GM12891 (cell line): Measurements from ENCODE around the gene MSRB1.

Experiments
- DNase-seq: peaks from one replicate; pipeline ENCODE4 v3.0.0; 2011; ENCODE audit warnings: low spot score; ENCODE audit not compliant: insufficient read length
- FAIRE-seq: peaks from 2 replicates; lab custom pipeline; 2011; peaks lifted over from hg19 to GRCh38; lab: Jason Lieb, UNC
- PAX5 ChIP-seq: IDR thresholded peaks from 2 replicates; pipeline ENCODE4 v1.6.1; 2011; ENCODE audit warnings: low read length, moderate library complexity, mild to moderate bottlenecking; ENCODE audit not compliant: insufficient read depth, severe bottlenecking
- POLR2A ChIP-seq: IDR thresholded peaks from 2 replicates; pipeline ENCODE4 v1.6.1; 2011; ENCODE audit warnings: low read depth, low read length, control low read depth
- POLR2AphosphoS5 ChIP-seq: IDR thresholded peaks from 2 replicates; pipeline ENCODE4 v1.6.1; 2011; ENCODE audit warnings: low read depth, low read length, control low read depth
- POU2F2 ChIP-seq: IDR thresholded peaks from 2 replicates; pipeline ENCODE4 v1.6.1; 2011; ENCODE audit warnings: low read depth, mild to moderate bottlenecking, control low read depth, low read length, moderate library complexity
- SPI1 ChIP-seq: IDR thresholded peaks from 2 replicates; pipeline ENCODE4 v1.6.1; 2011; ENCODE audit warnings: low read depth, low read length, control low read depth
- TAF1 ChIP-seq: IDR thresholded peaks from 2 replicates; pipeline ENCODE4 v1.6.1; 2011; ENCODE audit warnings: low read depth, low read length, control low read depth

MSRB1 gene

GRCh38 chr16:1972490-1972877, 29.5 kb upstream of the MSRB1 start:
- DNase-seq, result no peak
- no peak for TF ChIP-seq SPI1
- no peak for TF ChIP-seq POLR2A
- no peak for TF ChIP-seq POLR2AphosphoS5
- TF ChIP-seq PAX5, result no peak
- no peak for TF ChIP-seq POU2F2
- TF ChIP-seq TAF1, result no peak
- FAIRE-seq, result no peak

- TF ChIP-seq PAX5, result peak; percentile 75
- peak; percentile 56; the same call in 1 of the 2 replicates for TF ChIP-seq POU2F2
- peak; percentile 92 for TF ChIP-seq POLR2AphosphoS5
- peak; percentile 77 for TF ChIP-seq TAF1
- peak; percentile 91 for TF ChIP-seq POLR2A
- peak; percentile 49 for TF ChIP-seq SPI1
- DNase-seq (peak; percentile 99), FAIRE-seq (peak; percentile 100)
These were observed 28.9 kb upstream of the MSRB1 start, which contains the start of gene TBL3 for GRCh38 chr16:1971796-1972489. TBL3 (plus strand) TSS chr16:1972053; CDS start chr16:1972165, 112 bp downstream.

GRCh38 chr16:1968146-1968953, 25.4 kb upstream of the MSRB1 start:
- TF ChIP-seq PAX5 (no peak), POLR2A (no peak), TAF1 (no peak), POLR2AphosphoS5 (no peak), POU2F2 (no peak), SPI1 (no peak)
- FAIRE-seq (no peak), DNase-seq (no peak)

- FAIRE-seq (no peak), DNase-seq (no peak)
- TF ChIP-seq PAX5 (no peak), SPI1 (no peak), TAF1 (no peak), POU2F2 (no peak), POLR2AphosphoS5 (no peak), POLR2A (no peak)
These were observed 23.5 kb upstream of the MSRB1 start, which contains the start of gene RNF151 for GRCh38 chr16:1966460-1966859. RNF151 (plus strand) TSS chr16:1966856; CDS start chr16:1966882, 26 bp downstream.

- DNase-seq (no peak), FAIRE-seq (no peak)
- TF ChIP-seq PAX5 (no peak), TAF1 (no peak), POLR2AphosphoS5 (peak; percentile 26)
These were observed 22.5 kb upstream of the MSRB1 start for GRCh38 chr16:1965396-1966001.

- TF ChIP-seq TAF1 (peak; percentile 100), POU2F2 (peak; percentile 97), PAX5 (no peak), SPI1 (no peak), POLR2A (peak; percentile 100), POLR2AphosphoS5 (peak; percentile 100)
- FAIRE-seq (peak; percentile 85), DNase-seq (peak; percentile 100)
These were observed 21.8 kb upstream of the MSRB1 start, which contains the start of gene RPS2 for GRCh38 chr16:1964506-1965395. RPS2 (minus strand) TSS chr16:1964826; CDS start chr16:1964625, 201 bp downstream.

- FAIRE-seq (peak; percentile 5), DNase-seq (no peak)
These were observed 21.0 kb upstream of the MSRB1 start for GRCh38 chr16:1963806-1964505.

More at GRCh38 chr16:1963806-1964505, 21.0 kb upstream of the MSRB1 start:
- TF ChIP-seq POLR2AphosphoS5 (0 out of 2 replicates have a peak, but pooled peaks have one; percentile 17), SPI1 (no peak), POLR2A (no peak; the same call in 1 of the 2 replicates), POU2F2 (peak; percentile 21; the same call in 1 of the 2 replicates), TAF1 (no peak)
